Activated CD4-positive, alpha-beta T cell treated with anti-CD3 and anti-CD28 coated beads, Interleukin-2, amount 50 U/mL, for 4 hours (primary cell): ENCODE measurements around the gene ARMC2.
A peak's percentile ranks its signal among the peaks of the same experiment; 100 is the strongest.
"Not testable (repeated sequence)": the region's sequence is repeated elsewhere in the genome, so short reads cannot be mapped to it uniquely, and the experiment has no call there.

Experiments used
- DNase-seq, 2 experiments: peaks; one replicate each; pipeline ENCODE4 v3.0.0-alpha.2; 2020

The ARMC2 gene

DNA sequence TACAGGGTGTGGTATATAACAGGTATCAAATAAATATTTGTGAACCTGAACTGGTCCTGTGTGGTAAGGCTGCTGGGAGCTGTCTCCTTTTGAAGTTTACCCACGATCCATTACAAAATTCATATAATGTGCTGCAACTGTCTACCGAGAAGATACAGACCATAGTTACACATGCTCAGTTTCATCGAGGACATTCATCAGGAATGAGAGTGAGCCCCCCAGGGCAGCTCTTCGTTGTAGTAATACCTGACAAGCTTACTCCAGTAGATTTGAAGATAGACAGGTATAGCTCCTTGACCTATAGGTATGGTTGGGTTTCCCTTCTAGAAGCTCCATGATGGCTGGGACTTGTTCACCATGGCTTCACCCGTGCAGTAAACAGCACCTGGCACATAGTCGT lies 25.7 kb downstream of the ARMC2 start:
- DNase-seq = no peak

DNA sequence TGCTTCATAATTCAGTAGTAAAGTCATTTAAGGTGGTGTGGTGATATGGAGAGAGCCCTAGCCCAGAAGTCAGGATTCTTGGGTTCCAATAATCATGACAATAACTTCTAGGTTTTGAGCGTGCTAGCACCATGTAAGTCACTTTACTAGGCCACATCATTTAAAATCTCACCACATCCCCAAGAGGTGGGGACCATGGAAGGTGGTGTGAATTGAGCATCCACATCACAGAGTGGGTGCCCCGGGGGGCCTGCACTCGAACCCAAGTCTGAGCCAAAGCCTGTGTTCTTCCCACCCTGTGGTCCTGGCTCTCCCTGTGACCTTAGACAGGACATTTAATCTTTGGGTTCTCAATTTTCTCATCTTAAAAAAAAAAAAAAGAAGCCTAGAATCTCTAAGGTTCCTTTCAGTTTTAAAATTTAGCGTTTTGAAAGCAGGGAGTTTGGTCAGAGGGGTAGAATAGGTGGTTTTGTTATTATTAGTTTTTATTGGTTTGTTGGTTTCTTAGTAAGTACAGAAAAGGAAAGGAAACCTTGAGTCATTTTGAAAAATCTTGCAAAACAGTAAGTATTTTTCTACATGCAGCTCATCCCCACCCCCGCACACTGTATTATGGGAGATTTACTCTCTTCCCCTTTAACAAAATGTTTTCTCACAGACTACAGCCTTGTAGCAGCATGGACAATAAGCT lies 26.4 kb downstream of the ARMC2 start:
- peak; percentile 24 to 36 for DNase-seq

DNA sequence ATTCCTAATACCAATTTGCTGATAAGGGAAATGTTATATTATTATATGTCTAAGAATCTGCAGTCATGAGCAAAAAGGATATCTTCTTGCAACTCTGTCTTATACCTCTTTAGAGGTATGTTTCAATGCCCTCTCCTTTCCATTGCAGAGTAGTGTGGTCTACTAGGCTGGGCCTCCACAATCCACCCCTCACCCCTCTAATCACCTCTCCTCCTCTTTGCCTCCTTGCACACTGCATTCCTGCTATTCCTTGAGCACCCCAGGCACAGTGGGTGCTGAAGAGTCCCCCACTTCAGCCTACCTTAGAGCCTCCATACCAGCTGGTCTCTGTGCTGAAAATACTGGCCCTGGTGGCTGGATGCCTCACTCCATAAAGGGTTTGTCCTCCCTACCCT lies 26.9 kb downstream of the ARMC2 start:
- DNase-seq = no peak

DNA sequence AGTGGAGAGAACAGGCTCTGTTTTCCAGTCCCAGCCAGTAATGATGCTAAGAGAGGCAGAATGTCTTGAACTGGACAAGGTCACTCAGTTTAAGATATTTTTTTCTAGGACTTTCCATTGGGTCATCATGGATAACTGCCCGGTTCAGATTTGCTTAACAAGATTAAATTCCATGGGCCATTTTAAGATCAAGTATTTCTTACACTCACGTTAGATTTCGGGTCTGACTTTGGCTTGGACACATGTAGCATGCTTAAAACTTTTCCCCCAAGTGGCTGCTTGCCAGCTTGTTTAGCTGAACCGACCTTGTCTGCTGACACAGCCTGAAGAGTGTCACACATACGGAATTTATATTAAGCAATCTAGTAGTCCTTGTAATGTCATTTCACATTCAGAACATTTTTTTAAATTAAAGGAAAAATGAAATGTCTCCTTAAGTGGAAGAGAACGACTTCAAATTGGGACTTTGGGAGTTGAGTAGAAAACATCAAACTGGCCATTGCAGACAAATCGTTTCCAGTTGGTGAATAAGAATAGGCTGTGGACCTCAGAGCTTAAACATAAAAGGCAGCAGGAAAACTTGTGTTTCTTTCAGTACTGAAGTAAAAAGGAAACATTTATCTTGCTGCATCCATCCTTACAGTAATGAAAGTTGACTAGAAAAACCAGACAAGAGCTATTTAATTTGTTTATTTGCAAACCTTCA lies 29.0 kb downstream of the ARMC2 start:
- DNase-seq = no peak

DNA sequence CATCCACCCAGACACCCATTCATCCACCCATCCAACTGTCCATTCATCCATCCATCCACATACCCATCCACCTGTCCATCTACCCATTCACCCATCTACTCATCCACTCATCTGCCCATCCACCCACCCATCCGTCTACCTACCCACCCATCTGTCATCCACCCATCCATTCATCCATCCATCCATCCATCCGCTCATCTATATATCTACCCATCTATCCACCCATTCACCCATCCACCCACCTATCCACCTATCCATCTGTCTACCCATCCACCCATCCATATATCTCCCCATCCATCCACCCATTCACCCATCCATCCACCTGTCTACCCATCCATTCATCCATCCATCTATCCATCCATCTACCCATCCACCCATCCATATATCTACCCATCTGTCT lies 30.7 kb downstream of the ARMC2 start:
- no peak for DNase-seq

GRCh38 chr6:108883172-108883571 lies 35.0 kb downstream of the ARMC2 start:
- DNase-seq = no peak

GRCh38 chr6:108884211-108885059 lies 36.2 kb downstream of the ARMC2 start:
- no peak for DNase-seq

- no peak for DNase-seq
Measured at GRCh38 chr6:108888052-108888451, 39.8 kb downstream of the ARMC2 start.

- DNase-seq = no peak
Measured at GRCh38 chr6:108888745-108889144, 40.5 kb downstream of the ARMC2 start.

GRCh38 chr6:108890898-108891297 lies 42.7 kb downstream of the ARMC2 start:
- not testable (repeated sequence) for DNase-seq

DNA sequence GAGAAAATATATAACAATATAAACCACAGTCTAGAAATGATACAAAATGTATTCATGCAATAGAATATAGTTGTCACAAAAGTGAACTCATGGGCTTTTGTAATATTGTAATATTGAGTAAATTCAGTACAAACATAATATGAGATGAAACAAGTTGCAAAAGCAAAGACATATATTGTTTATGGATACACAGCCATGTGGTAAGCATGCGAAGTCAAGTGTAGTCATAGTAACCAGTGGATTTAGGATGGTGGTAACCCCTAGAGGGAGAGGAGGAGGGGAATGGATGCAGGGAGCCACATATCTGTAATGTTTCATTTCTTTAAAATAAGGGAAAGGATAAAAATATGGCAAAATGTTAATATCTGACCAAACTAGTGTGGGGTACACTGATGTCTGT lies 47.3 kb downstream of the ARMC2 start:
- no peak for DNase-seq

GRCh38 chr6:108896111-108896661 lies 48.0 kb downstream of the ARMC2 start:
- DNase-seq = no peak

DNA sequence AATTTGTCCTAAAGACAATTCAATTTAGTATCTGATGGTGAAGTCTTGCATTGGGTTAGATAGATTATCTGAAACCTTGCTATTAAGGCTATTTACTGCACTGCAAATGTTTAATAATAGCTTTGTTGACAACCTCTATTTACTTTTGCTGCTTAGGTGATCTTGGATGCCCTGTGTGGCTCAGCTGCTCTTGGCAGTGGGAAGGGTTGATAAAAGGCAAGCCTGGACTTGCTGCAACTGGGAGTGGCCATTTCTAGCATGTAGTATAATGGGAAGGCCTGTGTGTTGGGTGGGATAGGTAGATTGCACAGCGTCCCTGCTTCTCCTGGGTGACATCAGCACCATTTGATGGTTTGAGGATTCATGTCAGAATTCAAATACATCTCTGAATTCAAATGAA lies 49.1 kb downstream of the ARMC2 start:
- no peak for DNase-seq

GRCh38 chr6:108902382-108902792 lies 54.2 kb downstream of the ARMC2 start:
- DNase-seq = no peak

DNA sequence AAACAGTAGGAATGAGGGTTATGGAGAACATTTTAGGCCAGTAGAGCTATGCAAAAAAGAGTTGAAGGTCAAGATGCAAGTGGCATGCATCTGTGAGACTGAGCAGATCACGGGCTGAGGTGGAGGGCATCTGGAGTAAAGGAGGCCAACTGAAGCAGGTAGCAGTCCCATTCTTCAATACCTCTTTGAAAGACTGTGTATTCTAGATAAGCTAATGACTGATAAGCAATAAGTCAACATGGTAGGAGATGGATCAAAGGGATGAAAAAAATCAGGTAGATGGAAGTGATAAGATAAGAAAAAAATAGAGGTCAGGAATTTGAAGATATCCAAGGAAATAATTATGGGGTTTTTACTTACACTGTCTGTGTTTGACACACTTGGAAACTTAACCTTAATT lies 55.6 kb downstream of the ARMC2 start:
- DNase-seq = no peak

DNA sequence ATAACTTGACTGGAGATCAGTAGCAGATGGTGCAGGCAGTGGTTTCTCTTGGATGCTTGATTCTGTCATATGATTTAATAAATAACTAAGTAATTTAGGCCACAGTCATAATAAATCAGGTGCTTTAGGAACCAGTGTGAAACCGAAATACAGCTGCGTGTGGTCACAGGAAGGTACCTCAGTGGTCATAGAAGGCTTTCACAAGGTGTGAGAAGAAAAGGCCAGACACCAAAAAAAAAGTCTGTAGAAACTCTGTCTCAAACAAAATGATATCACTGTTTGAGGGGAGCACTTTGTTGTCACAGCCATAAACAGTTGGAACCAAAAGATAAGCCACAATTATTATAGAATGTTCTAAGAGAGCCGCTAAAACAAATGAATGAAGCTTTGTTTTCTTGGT lies 56.5 kb downstream of the ARMC2 start:
- DNase-seq = no peak

- DNase-seq = peak in 1 of 2 experiments; percentile 6
Measured at GRCh38 chr6:108914235-108915022, 66.2 kb downstream of the ARMC2 start.

- DNase-seq = no peak
Measured at GRCh38 chr6:108915258-108915657, 67.0 kb downstream of the ARMC2 start.

DNA sequence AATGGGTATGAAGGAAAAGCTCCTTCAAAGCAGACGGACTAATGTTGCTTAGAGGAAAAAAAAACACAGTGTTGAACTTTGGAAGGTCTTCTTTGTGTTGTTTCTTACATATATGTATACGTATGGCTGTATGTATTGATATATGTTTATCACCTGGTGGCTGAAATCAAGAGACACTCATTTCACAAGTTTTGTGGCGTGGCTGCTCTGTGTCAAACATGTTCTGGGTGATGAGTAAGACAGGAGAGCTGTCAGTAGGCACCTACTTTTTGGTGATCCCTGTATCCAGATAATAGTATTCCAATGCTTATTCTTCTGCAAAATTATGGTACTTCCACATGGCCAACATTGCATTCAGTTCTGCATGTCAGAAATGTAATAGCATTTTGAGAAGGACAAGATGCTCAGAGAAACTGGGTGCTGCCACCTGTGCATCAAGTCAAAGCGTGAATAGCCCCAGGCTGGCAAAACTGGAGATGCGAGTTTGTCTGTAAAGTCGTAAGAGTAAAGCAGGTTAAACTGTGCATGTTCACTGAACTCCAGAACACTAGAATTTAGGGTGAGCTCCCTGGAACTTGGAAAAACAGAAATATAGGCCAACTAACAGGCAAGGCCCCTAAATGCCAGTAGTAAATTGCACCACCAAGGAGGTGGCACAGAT lies 67.9 kb downstream of the ARMC2 start:
- no peak for DNase-seq

- DNase-seq = no peak
Measured at GRCh38 chr6:108920751-108921150, 72.5 kb downstream of the ARMC2 start.

GRCh38 chr6:108921547-108922361 lies 73.5 kb downstream of the ARMC2 start:
- DNase-seq = no peak
